Heart left ventricle (tissue), 16 donors: ENCODE data around the gene OR6M1. TPM values are rescaled to one million over a fixed set of nuclear protein-coding genes. Genes with fewer than 3 reads are reported as not detected.

ENCODE experiments used
- ATAC-seq, 4 donors: fragments of 200-7000 bp; cut with Tn5 transposase; one replicate each; pipeline ENCODE4 v1.9.1; 2020 to 2022; ENCODE audit warnings: moderate library complexity in 4 of 4, mild to moderate bottlenecking in 3 of 4, moderate number of reproducible peaks in 1 of 4
- DNase-seq, 5 donors: peaks; one replicate each; pipeline ENCODE4 v3.0.0-alpha.2; 2020
- H3K27ac ChIP-seq, 12 donors: fragments of 200-600 bp; sonication (generic) in 4 of 12; one replicate each; pipeline versions ENCODE4 v1.5.0 to v1.8.0; 2016 to 2022; ENCODE audit warnings: mild to moderate bottlenecking in 2 of 12
- H3K27me3 ChIP-seq, 9 donors: fragments of 200-600 bp; sonication (generic) in 2 of 9; one replicate each; pipeline versions ENCODE4 v1.5.1 to v1.8.0; 2016 to 2022; ENCODE audit warnings: mild to moderate bottlenecking in 3 of 9
- H3K36me3 ChIP-seq, 9 donors: fragments of 200-600 bp; sonication (generic) in 2 of 9; one replicate each; pipeline versions ENCODE4 v1.5.0 to v1.8.0; 2018 to 2022; ENCODE audit warnings: mild to moderate bottlenecking in 2 of 9
- H3K4me1 ChIP-seq, 12 donors: fragments of 200-600 bp; sonication (generic) in 4 of 12; one replicate each; pipeline versions ENCODE4 v1.5.0 to v1.8.0; 2016 to 2022; ENCODE audit warnings: mild to moderate bottlenecking in 3 of 12
- H3K4me3 ChIP-seq, 12 donors: fragments of 200-600 bp; sonication (generic) in 4 of 12; one replicate each; pipeline versions ENCODE4 v1.5.0 to v1.8.0; 2017 to 2022; ENCODE audit warnings: mild to moderate bottlenecking in 9 of 12, moderate library complexity in 4 of 12
- H3K9me3 ChIP-seq, 12 donors: fragments of 200-600 bp; sonication (generic) in 4 of 12; one replicate each; pipeline versions ENCODE4 v1.5.0 to v1.8.0; 2016 to 2022; ENCODE audit warnings: mild to moderate bottlenecking in 1 of 12
- CTCF ChIP-seq, 12 donors: fragments of 200-600 bp; sonication (generic) in 4 of 12; IDR thresholded peaks; one replicate each; pipeline versions ENCODE4 v1.5.0 to v1.8.0; 2018 to 2022; ENCODE audit warnings: antibody characterized with exemption in 12 of 12, mild to moderate bottlenecking in 5 of 12
- POLR2A ChIP-seq, 2 donors: fragments of 450-650 bp; IDR thresholded peaks; one replicate each; pipeline ENCODE4 v1.6.1; 2017; ENCODE audit warnings: antibody characterized with exemption in 2 of 2, mild to moderate bottlenecking in 2 of 2, moderate library complexity in 2 of 2
- WGBS, 4 donors: extraction: QIAGEN DNeasy Blood & Tissue Kit in 2 of 4; methylation state at CpG; one replicate each; pipeline versions ENCODE4 v1.1.5 to v1.1.7; 2013 to 2018; 5-methylcytosine and 5-hydroxymethylcytosine counted together
- intact Hi-C, 10 donors: fragments of 100-400 bp; cut with DNase I; formaldehyde crosslinking; loops; one replicate each; pipeline versions ENCODE4 v1.11.1 to v1.14.2; 2022
- polyA plus RNA-seq, 2 donors: library from polyadenylated mRNA; stranded (reverse); fragments of 200-250 nt; gene quantifications; one replicate each; pipeline ENCODE4 v1.2.3, GENCODE V29; 2013
- total RNA-seq, 9 donors: library from RNA; depleted of rRNA in 2 of 9; stranded (reverse); fragments of >200 nt in 2 of 9; fragmentation: NEBNext Ultra II Directional in 3 of 9; extraction: Animal tissue kit (Norgen Biotek cat#: 25700) in 3 of 9; gene quantifications; one replicate each; pipeline versions ENCODE4 v1.1.0 to v1.2.4, GENCODE V29; 2016 to 2023
- donor health status: ischemic (EF 13 %, LVEDD 7.1; RV severe dilation, severe dysfunction).
- donor health status: healthy with polysubstance abuse.
- donor health status: DM: no; HTN: yes; CAD: no.
- donor health status: DM: no; HTN: no; CAD: no.
- donor health status: ischemic (EF 25% LVEDD 6.9; RV normal size, moderate dysfunction).
- donor health status: ischemic (EF 25% LVEDD 5.7; RV mildly dilated, moderate dysfunction).
- donor health status: healthy.
- donor health status: DM: yes; HTN: yes; CAD: no.
- donor health status: ischemic (EF 35%, LVEDD 5.7; RV mildly dilated, moderate dysfunction).
- donor health status: nonischemic (EF 11% LVEDD 7.7; RV severe dilation, severe dysfunction).
- donor health status: DM: yes; HTN: yes; CAD: no.
- donor health status: PGD.
- donor health status: ischemic (EF 29% LVEDD 5.4; RV normal size, mild dysfunction).
- donor health status: nonischemic (EF 23%, LVEDD 6.1; RV moderate dilation, normal function).

OR6M1 gene
- total and polyA plus RNA-seq, 11 donors = not detected

GRCh38 chr11:123815122-123815521, 9.0 kb upstream of the OR6M1 start:
- intact Hi-C loops = no loop called here
- Histone ChIP-seq H3K9me3 (no peaks in the 10 kb centered on the region), H3K27me3 (no peaks in the 10 kb centered on the region), H3K36me3 (no peaks in the 10 kb centered on the region), H3K27ac (no peak overlapping the region), H3K4me3 (no peak overlapping the region), H3K4me1 (no peaks in the 10 kb centered on the region)
- 78 to 89% (median 86%) methylated on average over 5 of the region's 5 CpGs for WGBS, 4 donors
- ATAC-seq (no peak), DNase-seq (no peak)
- TF ChIP-seq CTCF (IDR thresholded peaks at IDR 0.05) (no peak), POLR2A (IDR thresholded peaks at IDR 0.05) (no peak)

- intact Hi-C loops = no loop called here
- TF ChIP-seq POLR2A (IDR thresholded peaks at IDR 0.05) (no peak), CTCF (IDR thresholded peaks at IDR 0.05) (no peak)
- Histone ChIP-seq H3K4me3 (no peak overlapping the region), H3K4me1 (no peaks in the 10 kb centered on the region), H3K27me3 (no peaks in the 10 kb centered on the region), H3K36me3 (no peaks in the 10 kb centered on the region), H3K27ac (no peak overlapping the region), H3K9me3 (no peaks in the 10 kb centered on the region)
- 0 to 34% (median 0%) methylated on average over 1 of the region's 1 CpG for WGBS, 4 donors
- ATAC-seq = no peak
- no peak for DNase-seq
These were observed 4.4 kb downstream of the OR6M1 start for GRCh38 chr11:123801765-123802164.

GRCh38 chr11:123800036-123800435, 6.1 kb downstream of the OR6M1 start:
- no peak for DNase-seq
- Histone ChIP-seq H3K4me3 (no peak overlapping the region), H3K9me3 (no peaks in the 10 kb centered on the region), H3K36me3 (no peaks in the 10 kb centered on the region), H3K27me3 (no peaks in the 10 kb centered on the region), H3K27ac (no peak overlapping the region), H3K4me1 (no peaks in the 10 kb centered on the region)
- no peak for ATAC-seq
- intact Hi-C loops = no loop called here
- WGBS, 4 donors = 53 to 62% (median 60%) methylated on average over 3 of the region's 3 CpGs
- TF ChIP-seq POLR2A (IDR thresholded peaks at IDR 0.05) = no peak
- TF ChIP-seq CTCF (IDR thresholded peaks at IDR 0.05) = no peak

- ATAC-seq (no peak), DNase-seq (no peak)
- no peak overlapping the region for H3K4me3 ChIP-seq
- intact Hi-C loops = no loop called here
- 72 to 86% (median 81%) methylated on average over 4 of the region's 4 CpGs for WGBS, 4 donors
- no peaks in the 10 kb centered on the region for H3K9me3 ChIP-seq
- TF ChIP-seq POLR2A (IDR thresholded peaks at IDR 0.05) (no peak), CTCF (IDR thresholded peaks at IDR 0.05) (no peak)
- no peaks in the 10 kb centered on the region for H3K36me3 ChIP-seq
- no peaks in the 10 kb centered on the region for H3K4me1 ChIP-seq
- H3K27me3 ChIP-seq = no peaks in the 10 kb centered on the region
- H3K27ac ChIP-seq = no peak overlapping the region
These were observed 6.7 kb downstream of the OR6M1 start for GRCh38 chr11:123799438-123799837.
